Hematopoietic multipotent progenitor cell treated with erythropoietin and hydrocortisone succinate and interleukin-3 and kit ligand, for 15 days (in vitro differentiated cells): ENCODE data around the gene CHAF1B.

ENCODE experiments used
- DNase-seq: peaks from one replicate; pipeline ENCODE4 v3.0.0-alpha.2; 2015; ENCODE audit warnings: low spot score

CHAF1B gene

DNA sequence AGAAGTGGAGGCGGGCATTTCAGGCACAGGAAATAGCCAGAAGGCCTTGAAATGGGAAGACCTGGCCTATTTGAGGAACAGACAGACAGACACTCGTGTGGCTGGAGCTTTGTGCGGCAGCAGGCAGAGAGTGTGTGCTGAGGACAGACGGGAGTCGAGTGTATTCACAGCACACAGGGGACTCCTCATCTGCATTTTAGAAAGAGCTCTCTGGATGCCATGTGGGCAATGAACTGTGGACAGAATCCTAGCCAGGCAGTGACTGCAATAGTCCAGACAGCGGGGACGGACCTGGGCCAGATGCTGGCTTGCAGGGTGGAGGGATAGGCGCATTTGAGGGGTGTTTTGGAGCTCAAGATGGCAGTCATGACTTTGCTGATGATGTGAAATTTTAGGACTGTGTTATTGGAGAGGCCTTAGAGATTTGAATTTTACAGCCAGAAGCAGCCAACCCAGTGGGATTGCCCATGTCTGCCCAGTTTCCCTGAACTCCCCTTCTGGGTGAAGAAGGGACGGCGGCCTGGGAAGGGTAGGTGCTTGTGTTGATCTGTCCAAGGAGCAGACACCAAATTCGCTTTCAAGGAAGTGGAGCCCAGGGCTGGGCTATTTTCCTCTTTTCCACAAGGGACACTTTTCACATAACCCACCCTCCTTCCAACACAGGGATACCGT lies 43.7 kb downstream of the CHAF1B start:
- no peak for DNase-seq

DNA sequence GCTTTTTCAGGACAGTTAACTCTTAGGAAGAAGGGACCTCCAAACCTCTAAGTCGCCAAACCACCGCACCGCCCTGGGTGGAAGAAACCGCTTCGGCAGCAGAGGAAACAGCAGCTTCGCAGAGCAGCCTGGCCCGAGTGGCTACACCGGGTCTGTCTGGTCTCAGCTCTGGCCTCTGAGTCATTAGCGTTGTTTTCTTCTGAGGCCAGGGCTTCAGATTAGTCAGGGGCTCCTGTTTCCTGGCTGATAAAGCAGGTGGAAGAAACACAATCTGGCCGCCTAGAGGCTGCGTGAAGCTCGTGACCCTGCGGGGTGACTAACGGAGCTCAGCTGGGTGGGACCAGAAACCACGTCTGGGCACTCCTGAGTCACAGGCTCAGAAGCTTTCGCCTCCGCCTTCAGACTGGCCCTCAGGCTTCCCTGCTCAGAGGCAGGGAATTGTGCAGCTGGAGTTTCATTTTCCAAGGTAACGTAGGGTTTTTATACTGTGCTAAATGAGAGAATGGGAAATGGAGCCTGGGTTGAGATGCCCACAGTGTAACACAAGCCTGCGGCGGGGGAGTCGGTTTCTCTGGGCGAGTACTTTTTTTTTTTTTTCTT lies 44.9 kb downstream of the CHAF1B start:
- DNase-seq, result peak; percentile 85

DNA sequence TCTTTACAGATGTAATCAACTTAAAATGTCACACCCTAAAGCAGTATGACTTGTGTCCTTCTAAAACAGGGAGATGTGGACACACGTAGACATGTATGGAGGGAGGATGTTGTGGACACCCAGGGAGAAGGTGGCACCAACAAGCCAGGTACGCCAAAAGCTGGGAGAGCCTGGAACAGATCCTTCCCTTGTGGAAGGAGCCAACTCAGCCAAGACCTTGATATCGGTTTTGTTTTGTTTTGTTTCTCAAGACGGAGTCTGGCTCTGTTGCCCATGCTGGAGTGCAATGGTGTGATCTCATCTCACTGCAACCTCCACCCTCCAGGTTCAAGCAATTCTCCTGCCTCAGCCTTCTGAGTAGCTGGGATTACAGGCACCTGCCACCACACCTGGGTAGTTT lies 45.6 kb downstream of the CHAF1B start:
- DNase-seq, result no peak

DNA sequence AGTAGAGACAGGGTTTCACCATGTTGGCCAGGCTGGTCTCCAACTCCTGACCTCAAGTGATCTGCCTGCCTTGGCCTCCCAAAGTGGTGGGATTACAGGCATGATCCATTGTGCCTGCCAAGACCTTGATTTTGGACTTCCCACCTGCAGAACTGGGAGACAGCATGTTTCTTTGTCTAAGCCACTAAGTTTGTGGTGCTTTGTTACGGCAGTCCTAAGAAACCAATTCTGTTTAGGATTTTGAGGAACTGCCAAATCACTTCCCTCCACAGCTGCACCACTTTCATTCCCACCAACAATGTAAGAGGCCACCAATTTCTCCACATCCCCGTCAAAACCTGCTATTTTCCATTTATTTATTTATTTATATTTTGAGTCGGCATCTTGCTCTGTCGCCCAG lies 46.1 kb downstream of the CHAF1B start:
- DNase-seq, result no peak

DNA sequence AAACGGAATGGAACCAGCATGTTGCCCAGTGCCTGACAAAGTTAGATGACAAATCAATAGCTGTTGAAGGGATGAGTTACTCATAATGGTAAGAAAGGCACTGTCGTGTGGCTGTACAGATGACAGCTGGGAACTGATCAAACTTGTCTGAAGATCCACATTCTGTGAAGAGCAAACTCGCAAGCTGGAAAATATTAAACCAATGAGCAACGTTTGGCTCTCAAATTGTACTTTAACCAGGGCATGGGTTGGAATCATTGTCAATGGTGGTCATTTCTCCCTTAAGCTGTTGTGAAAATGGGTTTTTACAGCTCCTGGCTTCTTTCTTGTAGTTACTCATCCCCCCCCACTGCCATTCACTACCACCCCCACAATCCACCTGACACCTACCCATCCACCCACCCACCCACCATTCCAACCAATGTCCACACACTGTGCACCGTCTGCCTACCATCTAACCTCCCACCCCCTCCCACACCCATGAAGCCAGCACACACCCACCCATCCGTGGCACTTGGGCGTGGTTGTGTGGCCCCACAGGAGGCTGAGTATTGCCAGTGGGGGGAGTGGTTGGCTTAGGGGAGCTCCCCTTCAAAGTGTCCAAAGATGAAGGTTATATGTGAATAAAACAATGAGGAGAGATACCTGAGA lies 48.0 kb downstream of the CHAF1B start:
- DNase-seq, result no peak

DNA sequence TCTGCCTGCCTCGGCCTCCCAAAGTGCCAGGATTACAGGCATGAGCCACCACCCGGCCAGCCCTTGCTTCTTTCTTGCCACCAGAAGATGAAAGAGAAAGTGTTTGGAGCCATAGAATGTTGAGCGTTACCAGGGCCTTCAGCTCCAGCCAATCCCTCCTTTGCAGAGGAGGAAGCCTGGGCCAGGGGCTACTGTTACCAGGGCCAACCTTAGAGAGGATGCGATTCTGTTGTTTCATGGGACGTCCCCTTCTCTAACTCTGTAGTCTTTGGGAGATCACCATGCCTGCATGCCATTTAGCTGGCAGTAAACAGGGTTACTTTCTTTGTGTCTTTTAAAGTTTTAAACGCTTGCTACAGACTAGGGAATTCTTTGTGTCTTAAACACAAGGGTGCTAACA lies 49.0 kb downstream of the CHAF1B start:
- no peak for DNase-seq

DNA sequence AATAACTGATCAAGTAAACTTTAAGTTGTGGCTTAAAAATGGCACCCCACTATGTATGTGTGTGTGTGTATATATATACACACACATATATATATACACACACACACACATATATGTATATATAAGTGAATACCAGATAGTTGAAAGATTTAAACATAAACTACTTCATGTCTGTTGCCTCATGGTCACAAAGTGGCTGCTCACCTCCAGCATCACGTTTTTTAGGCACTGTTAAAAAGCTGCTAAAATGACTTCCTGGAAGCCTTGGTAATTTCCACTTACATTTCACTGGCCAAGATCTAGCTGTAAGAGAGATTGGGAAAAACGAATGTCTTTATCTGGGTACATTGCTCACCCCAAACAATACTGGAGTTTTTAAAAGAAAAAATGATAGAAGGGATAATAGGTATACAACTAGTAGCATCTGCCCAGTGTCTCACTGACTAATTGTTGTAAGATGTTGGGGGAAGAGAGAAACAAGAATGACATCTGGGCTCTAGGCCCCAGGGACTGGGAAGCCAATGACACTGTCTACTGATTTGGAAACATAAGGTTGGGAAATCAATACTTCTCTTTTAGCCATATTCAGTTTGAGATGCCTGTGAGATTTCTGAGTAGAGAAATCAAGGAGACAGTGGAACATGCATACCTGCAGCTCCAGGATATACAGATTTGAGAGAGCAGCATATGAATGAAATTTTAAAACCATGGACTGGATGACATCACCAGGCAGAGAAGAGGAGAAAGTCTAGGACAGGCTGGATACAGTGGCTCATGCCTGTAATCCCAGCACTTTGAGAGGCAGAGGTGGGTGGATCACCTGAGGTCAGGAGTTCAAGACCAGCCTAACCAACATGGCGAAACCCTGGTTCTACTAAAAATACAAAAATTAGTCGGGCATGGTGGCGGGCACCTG lies 51.9 kb downstream of the CHAF1B start:
- no peak for DNase-seq

DNA sequence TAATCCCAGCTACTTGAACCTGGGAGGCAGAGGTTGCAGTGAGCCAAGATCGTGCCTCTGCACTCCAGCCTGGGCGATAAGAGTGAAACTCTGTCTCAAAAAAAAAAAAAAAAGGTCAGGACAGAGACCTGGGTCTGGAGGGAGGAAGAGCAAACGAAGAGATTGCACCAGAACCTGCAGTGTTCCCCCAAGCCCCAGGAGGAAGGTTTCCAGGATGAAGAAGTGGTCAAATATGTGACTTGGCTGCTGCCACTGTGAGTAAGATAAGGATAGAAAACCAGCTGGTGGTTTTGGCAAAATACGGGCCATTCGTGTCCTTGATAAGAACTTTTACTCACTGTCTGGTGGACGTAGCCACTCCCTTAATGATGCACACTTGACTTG lies 52.5 kb downstream of the CHAF1B start:
- DNase-seq, result peak; percentile 84

DNA sequence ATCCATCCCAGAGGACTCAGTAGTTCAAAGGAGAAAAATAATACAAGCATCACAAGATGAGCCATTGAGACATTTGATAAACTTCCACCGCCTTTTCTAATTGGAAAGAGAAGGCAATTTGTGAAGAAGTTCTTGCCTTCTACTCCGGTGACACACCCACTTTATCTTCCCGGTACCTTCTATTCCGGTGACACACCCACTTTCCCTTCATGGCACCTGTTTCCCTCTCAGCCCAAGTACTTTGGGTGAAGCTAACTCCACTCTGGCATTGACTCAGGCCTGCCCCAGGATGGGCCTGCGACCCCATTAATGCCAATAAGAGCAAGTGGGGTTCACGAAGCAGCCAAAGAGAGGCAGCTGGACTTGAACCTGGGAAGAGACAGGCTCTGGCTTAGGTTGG lies 56.5 kb downstream of the CHAF1B start:
- no peak for DNase-seq

DNA sequence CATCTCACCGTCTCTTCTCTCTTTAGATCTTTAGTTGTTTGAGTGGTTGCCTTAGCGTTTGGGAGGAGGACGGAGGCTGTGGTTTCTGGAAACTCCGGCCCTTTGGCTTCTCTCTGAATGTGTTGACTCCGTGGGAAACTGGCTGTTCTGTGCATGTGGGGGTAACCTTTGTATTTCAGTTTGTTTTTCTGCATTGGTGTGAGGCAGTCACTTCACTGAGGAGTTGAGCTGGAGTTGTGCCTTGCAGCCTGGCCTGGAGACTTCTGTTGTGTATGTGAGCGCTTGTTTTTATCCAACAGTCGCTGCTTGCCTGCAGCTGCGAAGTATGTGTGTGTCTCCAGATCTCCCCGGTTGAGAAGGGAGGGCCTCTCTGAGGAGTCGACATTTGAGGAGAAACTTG lies 61.1 kb downstream of the CHAF1B start:
- DNase-seq, result no peak

DNA sequence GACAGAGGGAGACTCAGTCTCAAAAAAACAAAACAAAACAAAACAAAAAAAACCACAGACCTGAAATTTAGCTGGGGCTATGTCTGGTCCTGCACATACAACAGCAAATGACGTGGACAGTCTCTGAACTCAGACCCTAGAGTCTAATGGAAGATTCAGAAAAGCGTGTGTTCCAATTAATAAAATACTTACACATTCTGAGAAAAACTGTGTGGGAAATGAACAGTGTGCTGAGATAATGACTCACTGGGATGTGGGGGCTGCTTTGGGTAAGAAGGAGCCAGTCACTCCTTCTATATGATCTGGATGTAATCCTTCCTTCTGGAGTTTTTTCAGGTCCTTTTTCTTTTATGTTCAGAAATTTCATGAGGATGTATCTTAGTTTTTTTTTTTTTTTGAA lies 65.3 kb downstream of the CHAF1B start:
- DNase-seq, result no peak

DNA sequence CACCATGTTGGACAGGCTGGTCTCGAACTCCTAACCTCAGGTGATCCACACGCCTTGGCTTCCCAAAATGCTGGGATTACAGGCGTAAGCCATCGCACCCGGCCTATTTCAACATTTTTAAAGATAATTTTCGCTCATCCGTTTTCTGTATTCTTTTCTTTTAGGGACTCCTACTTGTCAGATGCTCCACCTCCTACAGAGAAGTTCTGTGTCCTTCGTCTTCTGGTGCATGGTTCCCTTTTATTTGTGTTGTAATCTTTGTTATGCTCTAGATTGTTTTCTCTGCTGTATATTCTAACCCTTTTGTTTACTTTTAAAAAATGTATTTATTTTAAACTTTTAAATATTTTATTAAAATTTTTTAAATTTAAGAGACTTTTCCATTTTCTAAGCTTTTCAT lies 66.3 kb downstream of the CHAF1B start:
- DNase-seq, result no peak

DNA sequence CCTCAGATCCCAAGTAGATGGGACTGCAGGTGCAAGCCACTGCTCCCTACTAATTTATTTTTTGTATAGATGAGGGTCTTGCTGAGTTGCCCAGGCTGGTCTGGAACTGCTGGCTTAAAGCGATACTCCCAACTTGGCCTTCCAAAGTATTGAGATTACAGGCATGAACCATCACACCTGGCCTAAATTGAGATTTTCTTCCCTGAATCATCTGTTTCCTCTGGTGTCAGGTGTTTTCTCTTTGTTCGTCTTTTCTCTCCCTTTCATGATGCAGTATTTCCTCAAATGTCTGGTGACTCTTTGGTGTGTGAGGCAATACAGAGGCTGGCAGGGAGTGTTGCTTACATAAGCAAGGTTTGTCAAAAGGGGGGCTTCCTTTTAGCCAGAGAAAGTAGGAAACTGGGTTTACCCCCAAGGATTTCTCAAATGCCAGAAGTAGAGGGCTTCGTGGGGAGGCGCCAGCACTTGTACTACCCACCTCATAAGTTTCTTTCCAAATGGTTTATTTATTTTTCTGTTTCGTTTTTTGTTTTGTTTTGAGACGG lies 67.2 kb downstream of the CHAF1B start:
- no peak for DNase-seq

DNA sequence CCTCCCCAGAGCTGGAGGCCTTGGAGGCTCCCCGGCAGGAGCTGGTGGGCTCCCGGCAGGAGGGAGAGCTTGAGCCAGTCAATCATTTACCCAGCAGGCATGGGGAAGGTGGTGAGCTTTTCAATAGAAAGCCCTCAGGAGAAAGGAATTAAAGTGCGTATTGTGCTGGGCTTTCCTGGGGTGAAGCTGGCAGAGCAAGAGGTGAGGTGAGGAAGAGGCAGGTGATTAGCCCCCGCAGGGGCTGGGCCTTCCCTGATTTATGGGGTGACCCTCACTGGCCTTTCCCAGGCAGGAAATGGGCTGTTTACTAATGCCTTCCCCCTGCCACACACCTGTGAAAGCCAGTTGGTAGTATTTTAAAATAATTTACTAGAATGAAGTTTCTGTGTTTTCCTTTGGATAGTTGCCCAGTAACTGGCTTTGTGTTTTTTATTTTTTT lies 68.9 kb downstream of the CHAF1B start:
- no peak for DNase-seq

DNA sequence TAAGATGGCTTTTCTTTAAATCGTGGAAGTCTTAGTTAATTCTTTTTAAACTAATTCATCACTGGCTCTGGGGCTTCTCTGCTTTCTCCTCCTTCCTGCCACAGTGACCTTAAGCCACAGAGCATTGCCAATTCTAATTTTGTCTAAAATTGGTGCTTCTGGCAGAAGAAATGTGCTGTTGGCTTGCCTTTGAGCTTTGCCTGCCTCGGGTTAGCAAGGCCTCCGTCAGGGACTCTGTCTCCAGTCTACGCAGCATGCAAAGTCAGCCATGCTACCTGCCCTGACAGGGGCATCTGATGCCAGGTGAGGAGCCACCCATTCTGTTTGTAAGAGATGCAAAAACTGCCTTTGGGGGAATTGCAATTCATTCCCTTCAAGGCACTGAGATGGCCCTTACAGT lies 69.5 kb downstream of the CHAF1B start:
- no peak for DNase-seq

DNA sequence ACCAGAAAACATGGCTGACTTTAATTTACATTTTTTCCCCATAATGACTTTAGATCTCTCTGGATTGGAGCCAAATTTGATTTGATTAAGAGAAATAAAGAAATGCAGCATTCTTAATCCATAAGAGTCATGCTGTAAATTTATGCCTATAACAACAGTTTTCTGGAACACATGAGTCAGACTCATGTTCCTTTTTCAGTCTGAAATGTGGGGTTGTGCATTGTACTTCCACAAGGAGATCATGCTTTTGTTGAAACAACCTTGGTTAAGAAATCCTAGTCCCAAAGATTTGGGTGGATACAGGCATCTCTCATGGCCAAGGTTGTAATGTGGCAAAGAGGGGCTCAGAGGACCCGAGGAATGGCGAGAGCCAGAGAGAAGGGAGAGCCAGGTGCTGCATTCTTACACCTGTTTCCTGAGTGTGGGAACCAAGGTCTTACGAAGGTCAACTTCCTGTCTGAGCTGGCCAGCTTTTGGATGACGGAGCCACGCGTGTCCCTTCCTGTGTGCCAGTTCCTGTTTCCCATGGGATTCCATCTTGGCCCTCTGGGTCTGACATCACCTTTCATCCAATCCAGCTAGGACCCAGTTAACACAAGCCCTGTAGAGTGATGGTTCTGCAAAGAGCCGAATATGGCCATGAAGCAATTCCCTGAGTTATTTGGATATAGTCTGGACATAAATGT lies 71.7 kb downstream of the CHAF1B start:
- DNase-seq, result no peak

DNA sequence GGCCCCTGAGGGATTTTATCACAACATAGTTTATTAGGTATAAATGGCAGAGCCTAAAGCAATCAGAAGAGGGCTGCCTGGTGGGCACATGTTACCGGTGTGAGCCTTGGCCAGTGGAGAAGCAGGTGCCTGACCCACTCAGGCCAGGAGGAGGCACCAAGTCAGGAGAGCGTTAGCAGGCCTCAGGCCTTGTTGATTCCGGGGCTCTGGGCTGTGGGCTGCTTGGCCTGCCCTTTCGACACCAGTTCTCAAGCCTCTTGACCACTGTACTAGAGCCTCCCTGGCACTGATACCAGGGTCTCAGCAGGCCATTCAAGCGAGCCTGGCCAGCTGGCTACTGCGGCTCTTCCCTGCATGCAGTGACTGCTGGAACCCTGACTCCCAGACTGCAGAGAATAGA lies 73.9 kb downstream of the CHAF1B start:
- no peak for DNase-seq

DNA sequence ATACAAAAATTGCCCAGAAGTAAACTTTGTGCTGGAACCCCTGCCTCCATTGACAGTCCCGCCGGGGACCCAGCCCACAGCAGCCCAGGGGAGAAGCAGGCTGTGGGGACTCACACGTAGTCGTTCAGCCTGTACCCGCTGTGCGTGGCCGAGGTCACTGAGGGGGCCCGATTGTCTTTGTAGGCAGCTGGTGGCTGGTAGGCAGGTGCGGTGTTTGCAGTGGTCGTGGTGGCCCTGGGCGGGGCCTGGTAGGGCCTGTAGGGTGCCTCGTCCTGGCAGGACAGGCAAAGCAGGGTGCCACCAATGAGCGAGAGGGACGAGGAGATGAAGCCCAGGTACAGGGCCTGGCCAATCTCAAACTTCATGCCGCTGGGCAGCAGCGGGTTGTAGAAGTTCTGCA lies 75.7 kb downstream of the CHAF1B start:
- no peak for DNase-seq

DNA sequence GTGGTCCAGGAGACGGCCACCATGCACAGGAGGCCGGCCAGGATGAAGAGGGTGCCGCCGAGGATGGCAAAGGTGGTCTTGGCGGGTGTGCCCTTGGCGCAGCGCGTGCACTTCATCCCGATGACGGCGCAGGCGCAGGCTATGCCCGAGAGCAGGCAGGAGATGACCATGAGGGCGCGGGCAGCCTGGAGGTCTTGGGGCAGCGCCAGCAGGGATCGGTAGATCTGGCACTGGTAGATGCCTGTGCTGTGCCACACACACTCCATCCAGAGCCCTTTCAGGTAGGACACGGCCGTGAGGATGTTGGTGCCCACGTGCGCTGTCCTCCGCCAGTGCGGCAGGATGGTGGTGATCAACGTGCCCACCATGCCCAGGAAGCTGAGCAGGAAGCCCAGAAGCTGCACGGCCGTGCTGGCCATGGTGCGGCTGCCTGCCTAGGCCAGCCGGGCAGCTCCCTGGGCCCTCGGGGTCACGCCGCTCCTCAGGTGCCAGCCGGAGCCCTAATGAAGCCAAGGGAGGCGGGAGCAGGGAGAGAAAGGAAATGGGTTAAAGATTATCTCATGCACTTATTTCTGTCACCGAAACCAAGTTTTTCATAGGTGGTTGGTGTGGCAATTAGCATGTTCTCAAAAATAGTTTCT lies 76.2 kb downstream of the CHAF1B start:
- no peak for DNase-seq

DNA sequence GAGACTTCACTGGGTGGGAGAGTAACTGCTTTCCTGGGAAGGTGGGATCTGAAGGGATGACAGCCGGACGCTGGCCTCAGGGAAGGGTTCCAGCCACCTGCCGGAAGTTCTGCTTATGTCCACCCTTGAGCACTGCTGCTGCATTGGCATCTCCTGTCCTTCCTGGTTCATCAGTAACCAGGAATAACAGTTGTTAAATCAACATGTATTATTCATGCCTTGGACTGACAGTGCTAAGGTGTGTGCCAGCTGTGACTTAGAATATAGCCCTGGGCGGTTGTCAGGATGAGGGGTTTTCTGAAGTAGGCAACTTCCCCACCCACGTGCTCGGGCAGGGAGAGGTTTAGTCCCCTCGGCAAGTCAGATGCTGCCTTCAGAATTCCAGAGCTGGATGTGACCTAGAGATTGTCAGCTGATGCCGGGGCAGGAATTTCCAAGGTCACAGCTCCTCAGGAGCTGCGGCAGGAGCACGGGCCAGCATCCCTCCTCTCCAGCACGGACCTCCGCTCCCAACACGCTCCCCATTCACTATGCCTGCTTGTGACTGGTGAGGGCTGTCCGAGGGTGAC lies 76.8 kb downstream of the CHAF1B start:
- DNase-seq, result no peak

DNA sequence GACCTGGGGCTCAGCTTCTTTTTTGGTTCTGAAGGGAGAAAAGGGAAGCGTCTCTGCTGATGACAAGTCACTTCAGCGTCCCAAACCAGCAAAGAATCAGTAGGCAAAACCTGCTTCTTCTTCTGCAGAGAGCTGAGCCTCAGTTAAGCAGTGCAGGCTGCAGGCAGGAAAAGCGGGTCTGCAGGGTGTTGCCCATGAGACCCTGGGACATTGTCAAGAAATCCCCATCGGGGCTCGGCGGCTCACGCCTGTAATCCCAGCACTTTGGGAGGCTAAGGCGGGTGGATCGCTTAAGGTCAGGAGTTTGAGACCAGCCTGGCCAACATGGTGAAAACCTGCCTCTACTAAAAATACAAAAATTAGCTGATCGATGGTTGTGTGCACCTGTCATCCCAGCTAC lies 78.0 kb downstream of the CHAF1B start:
- no peak for DNase-seq
